GM18526 (cell line): Measurements from ENCODE around the gene KIF20B.

Experiments
- POLR2A ChIP-seq: IDR thresholded peaks from 3 replicates; pipeline ENCODE4 v1.6.1; 2011; ENCODE audit not compliant: insufficient read length; ENCODE audit errors: extremely low read depth

KIF20B gene

DNA sequence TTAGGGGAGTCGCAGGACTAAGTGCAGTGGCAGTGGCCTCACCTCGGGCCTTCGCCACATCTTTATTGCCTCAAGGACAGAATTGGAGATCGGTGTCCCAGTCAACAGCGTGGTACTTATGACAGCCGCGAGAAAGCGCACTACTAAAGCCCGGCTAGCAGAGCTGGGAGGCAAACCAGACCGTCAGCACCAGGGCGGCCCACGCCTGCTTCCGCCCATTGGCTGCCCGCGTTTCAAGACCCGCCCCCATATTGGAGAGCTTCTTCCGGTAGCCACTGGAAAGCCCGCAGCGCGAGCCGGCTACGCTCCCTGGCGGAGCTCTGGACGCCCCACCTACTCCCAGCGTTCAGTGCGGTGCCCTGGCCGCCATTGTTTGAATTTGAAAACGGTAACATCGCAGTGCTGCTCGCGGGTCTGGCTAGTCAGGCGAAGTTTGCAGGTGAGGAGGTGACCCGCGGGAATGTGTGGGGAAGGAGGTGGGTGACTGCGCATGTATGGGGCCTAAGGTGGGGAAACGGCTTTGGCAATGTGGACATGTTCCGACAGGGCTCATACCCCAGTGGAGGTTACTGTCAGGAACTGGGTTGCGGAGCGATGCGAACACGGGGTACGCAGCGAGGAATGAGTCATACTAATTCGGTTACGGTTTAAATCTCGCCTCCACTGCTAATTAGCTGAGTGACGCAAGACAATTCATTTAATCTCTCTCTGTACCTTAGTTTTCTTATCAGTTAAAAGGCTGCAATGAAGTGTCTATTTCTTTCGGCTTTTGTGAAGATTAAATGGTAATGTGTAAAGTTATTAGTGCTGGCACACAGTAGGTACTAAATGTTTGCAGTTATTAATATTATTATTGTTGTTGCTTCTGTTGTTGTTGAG is at the start of gene KIF20B:
Gene KIF20B (plus strand): TSS at position 349 of the 879 bp plus-strand sequence. CDS start 3,705 bp downstream, outside the sequence.
- peak; percentile 85 for TF ChIP-seq POLR2A

GRCh38 chr10:89651916-89652573 is 49.3 kb upstream of the KIF20B start:
- no peak for TF ChIP-seq POLR2A

- TF ChIP-seq POLR2A, result no peak
Measured at GRCh38 chr10:89652806-89653370, 48.5 kb upstream of the KIF20B start.

DNA sequence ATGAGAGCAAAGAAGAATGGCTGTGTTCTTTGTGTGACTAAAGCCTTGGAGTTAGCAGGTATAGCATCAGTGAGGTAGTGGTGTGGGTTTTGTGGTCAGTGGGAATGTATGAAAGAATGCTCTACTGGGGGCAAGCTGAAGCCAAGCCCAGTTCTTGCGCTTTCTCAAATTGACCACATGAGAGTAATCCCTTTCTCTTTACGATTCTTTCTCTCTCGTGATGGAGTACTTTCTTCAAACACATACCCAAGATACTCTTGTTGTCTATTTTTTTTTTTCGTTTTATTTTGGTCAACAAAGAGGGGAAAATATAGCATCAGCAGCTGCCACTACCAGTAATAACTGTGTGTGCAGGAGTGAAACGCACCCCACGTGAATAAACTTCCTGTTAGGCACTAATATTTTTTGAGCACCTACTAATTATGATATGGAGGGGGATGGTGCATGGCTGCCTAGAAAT is 48.0 kb upstream of the KIF20B start:
- no peak for TF ChIP-seq POLR2A

DNA sequence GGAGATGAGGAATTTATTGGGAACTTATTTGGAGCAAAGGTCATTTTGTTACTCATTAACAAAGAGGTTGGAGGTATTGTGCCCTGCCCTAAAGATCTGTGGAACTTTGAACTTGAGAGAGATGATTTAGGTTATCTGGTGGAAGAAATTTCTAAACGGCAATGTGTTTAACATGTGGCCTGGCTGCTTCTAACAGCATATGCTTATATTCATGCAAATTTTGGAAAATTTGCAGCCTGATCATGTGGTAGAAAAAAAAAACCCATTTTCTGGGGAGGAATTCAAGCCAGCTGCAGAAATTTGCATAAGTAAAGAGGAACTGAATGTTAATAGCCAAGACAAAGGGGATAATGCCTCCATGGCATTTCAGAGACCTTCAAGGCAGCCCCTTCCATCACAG is 45.7 kb upstream of the KIF20B start:
- TF ChIP-seq POLR2A, result no peak

GRCh38 chr10:89657302-89657701 is 44.1 kb upstream of the KIF20B start:
- TF ChIP-seq POLR2A, result no peak

DNA sequence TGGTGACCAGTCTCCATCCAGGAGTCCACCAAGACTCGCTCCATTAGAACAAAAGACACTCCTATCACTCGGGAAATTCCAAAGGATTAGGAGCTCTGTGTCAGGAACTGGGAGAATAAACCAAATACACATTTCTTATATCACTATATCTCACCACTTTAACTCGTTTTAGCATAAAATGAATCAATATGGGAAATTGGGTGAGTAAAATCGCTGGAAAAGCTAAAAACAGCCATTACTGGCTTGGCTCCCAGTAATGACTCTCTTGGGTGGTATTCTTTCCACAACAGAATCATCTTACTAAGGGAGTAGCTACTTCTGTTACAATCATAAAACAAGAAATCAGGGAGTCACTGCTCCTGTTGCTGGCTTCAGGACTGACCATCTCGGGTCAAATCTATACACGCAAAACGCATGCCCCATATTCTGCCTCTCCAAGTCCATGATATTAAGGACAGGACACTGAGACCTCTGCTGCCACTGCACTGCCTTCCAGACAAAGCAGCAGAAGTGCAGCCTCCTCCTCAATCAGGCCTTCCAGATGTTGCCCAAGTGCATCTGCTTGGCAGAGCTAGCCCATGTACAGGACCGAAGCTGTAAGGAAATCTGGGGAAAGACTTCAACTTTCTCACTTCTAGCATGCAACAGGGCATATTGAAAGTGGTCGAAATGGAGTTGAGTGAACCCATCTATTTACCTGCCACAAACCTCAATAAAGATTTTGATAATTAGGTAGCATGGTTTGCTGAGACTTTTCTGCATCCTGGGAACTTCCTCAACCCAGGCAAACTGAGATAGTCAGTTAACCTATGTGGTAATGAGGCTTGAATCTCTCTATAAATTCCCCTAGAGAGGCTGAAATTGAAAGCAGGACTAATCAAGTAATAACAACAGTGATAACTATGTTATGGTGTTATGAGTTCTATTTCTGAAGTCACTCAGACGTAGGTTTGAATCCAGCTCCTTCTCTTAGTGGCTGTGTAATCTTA is 42.0 kb upstream of the KIF20B start:
- no peak for TF ChIP-seq POLR2A

DNA sequence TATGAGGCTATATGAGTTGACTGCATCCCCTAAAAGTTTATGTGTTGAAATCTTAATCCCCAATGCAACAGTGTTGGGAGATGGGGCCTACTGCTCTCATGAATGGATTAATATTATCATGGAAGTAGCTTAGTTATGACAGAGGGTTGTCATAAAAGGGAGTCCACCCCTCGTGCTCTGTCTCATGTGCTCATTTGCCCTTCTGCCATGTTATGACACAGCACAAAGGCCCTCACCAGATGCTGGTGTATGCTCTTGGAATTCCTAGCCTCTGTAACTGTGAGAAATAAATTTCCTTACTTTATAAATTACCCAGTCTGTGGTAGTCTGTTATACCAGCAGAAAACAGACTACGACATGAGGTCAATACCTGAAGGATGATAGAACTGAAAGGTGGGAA is 38.8 kb upstream of the KIF20B start:
- no peak for TF ChIP-seq POLR2A

- no peak for TF ChIP-seq POLR2A
Measured at GRCh38 chr10:89663144-89663543, 38.2 kb upstream of the KIF20B start.

GRCh38 chr10:89664203-89664602 is 37.2 kb upstream of the KIF20B start:
- TF ChIP-seq POLR2A, result no peak

GRCh38 chr10:89665302-89665701 is 36.1 kb upstream of the KIF20B start:
- TF ChIP-seq POLR2A, result no peak

- TF ChIP-seq POLR2A, result no peak
Measured at GRCh38 chr10:89666138-89666537, 35.3 kb upstream of the KIF20B start.

DNA sequence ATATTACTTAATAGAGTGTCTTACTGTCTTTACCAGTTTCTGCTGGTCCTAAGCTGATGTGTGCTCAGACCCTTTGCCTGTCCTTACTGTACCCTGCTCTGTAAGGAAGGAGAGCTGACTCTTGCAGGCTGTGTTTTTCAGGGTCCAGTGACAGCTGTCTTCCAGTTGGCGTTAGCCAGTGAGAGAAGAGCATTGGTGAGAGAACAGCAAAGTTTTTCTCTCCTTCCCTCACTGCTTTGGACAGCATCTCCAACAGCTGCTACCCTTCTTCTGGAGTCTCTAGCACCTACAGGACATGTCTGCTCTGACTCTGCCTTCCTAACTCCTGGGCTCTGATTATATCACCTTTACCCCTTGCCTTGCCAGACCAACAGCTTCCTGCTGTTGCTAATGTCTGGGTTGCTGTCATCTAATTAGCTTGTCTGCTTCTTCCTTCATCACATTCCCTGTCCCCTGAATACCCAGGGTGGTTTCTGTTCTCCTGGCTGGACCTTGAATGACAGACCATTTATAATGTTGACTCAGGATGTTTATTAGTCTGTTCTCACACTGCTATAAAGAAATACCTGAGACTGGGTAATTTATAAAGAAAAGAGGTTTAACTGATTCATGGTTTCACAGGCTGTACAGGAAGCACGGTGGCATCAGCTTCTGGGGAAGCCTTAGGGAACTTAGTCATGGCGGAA is 32.9 kb upstream of the KIF20B start:
- no peak for TF ChIP-seq POLR2A

GRCh38 chr10:89669985-89670384 is 31.4 kb upstream of the KIF20B start:
- TF ChIP-seq POLR2A, result no peak
